ENCODE data around the gene LYRM2.

- no peak; the same call in 1 of the 2 replicates for TF ChIP-seq CTCF (IDR thresholded peaks at IDR 0.05)
- TF ChIP-seq ZFX (IDR thresholded peaks at IDR 0.05; ENCODE audit: borderline replicate concordance), result no peak
Measured at GRCh38 chr6:89638320-89639195, at the start of gene LYRM2.

All from 22Rv1 (cell line).